ENCODE results near the gene PADI2. TPM values are rescaled to one million over a fixed set of nuclear protein-coding genes. Genes with fewer than 3 reads are reported as not detected.

PADI2 gene
- total RNA-seq, 1 experiment from 2014 or later = 3.0 TPM

DNA sequence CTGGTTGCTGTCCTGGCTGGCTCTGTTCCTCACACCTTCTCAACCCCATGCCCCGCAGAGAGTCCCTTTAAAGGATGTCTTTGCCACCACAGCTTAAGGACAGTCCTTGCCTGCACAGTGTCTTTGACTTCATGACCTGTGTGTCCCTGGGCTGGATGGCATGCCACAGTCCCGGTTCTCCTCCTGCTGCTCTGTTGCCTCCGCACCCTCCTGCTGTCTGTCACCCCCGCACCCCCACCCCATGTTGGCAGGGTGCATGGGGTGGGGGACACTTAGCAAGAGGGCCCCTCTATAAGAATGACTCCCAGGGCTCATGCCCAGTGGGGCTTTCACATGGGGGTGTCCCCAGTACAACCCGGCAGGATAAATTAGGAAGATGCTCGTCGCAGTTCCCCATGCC is 44.1 kb upstream of the PADI2 start:
- no CpG with 5 or more reads among the region's 7 CpGs for WGBS (ENCODE audit: extremely low coverage, insufficient read length, low lambda C conversion rate)
- H2BK12ac ChIP-seq (ENCODE audit: insufficient read length, low read depth, low read length) = no peak overlapping the region
- H4K20me1 ChIP-seq (ENCODE audit: control insufficient read depth, insufficient read depth, insufficient read length) = no peaks in the 10 kb centered on the region
- no peak overlapping the region for H3K9ac ChIP-seq (ENCODE audit: extremely low read depth, insufficient read length, low read length)
- no peak overlapping the region for H3K56ac ChIP-seq (ENCODE audit: insufficient read length, low read depth, low read length)
- H3K4ac ChIP-seq (ENCODE audit: low read depth, low read length) = no peak overlapping the region
- Mint-ChIP-seq H3K27me3 (ENCODE audit: low read depth) (peaks cover 19% of the 10 kb centered on the region), H3K4me3 (no peak overlapping the region), H3K27ac (peak overlapping the region in 1 of 3 experiments; percentile 82; a peak in 2 of 7 replicates), H3K36me3 (ENCODE audit: insufficient read depth in 1 of 3, low read depth in 3 of 3) (no peaks in the 10 kb centered on the region; a peak in 1 of 7 replicates), H3K4me1 (peaks cover 34 to 36% of the 10 kb centered on the region in 2 experiments), H3K9me3 (peaks cover 0 to 2% of the 10 kb centered on the region in 2 experiments; a peak in 2 of 5 replicates)
- no peaks in the 10 kb centered on the region for H3K79me1 ChIP-seq (ENCODE audit: insufficient read depth, low read depth, low read length, poor library complexity, severe bottlenecking)
- DNase-seq = no peak
- H3K23me2 ChIP-seq (ENCODE audit: insufficient read length, low read depth, low read length, poor library complexity, severe bottlenecking) = no peaks in the 10 kb centered on the region
- TF ChIP-seq, protein P1, sequence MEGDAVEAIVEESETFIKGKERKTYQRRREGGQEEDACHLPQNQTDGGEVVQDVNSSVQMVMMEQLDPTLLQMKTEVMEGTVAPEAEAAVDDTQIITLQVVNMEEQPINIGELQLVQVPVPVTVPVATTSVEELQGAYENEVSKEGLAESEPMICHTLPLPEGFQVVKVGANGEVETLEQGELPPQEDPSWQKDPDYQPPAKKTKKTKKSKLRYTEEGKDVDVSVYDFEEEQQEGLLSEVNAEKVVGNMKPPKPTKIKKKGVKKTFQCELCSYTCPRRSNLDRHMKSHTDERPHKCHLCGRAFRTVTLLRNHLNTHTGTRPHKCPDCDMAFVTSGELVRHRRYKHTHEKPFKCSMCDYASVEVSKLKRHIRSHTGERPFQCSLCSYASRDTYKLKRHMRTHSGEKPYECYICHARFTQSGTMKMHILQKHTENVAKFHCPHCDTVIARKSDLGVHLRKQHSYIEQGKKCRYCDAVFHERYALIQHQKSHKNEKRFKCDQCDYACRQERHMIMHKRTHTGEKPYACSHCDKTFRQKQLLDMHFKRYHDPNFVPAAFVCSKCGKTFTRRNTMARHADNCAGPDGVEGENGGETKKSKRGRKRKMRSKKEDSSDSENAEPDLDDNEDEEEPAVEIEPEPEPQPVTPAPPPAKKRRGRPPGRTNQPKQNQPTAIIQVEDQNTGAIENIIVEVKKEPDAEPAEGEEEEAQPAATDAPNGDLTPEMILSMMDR (conservative IDR thresholded peaks at IDR 0.05) = no peak
- H3K23ac ChIP-seq (ENCODE audit: insufficient read length, low read depth, low read length) = no peak overlapping the region
- H4K91ac ChIP-seq (ENCODE audit: insufficient read length, low read depth, low read length) = no peak overlapping the region
- H3K27me3 ChIP-seq (ENCODE audit: insufficient read depth, low read length) = no peaks in the 10 kb centered on the region
- H3T11ph ChIP-seq (ENCODE audit: low read length) = no peak overlapping the region
- H4K5ac ChIP-seq (ENCODE audit: insufficient read length, low read depth, low read length) = no peak overlapping the region
- peaks cover 7% of the 10 kb centered on the region; the same call in 1 of the 2 replicates for H3K4me1 ChIP-seq (ENCODE audit: insufficient read depth, low read length)
- H2BK20ac ChIP-seq (ENCODE audit: low read depth, low read length, poor library complexity, severe bottlenecking) = no peak overlapping the region
- H3K14ac ChIP-seq (ENCODE audit: insufficient read depth, low read length) = no peak overlapping the region
- H4K8ac ChIP-seq (replicated peaks; ENCODE audit: insufficient read length, low read depth, low read length) = no peak overlapping the region
- H2AFZ ChIP-seq (ENCODE audit: low read length) = no peak overlapping the region
- no peak overlapping the region for H2BK5ac ChIP-seq (ENCODE audit: insufficient read length, low read length)
- H2BK15ac ChIP-seq (ENCODE audit: low read depth, low read length) = no peak overlapping the region
- H3K9me3 ChIP-seq (ENCODE audit: control insufficient read depth, low read depth, low read length) = no peaks in the 10 kb centered on the region
- H3K79me2 ChIP-seq (ENCODE audit: insufficient read depth, low read length) = no peaks in the 10 kb centered on the region
- no peak overlapping the region for H3K27ac ChIP-seq (ENCODE audit: insufficient read length, low read depth, low read length)
- H3K18ac ChIP-seq (ENCODE audit: insufficient read length, low read depth, low read length) = no peak overlapping the region
- H3K4me2 ChIP-seq (ENCODE audit: insufficient read depth, insufficient read length, low read length) = no peak overlapping the region
- H2BK120ac ChIP-seq (ENCODE audit: low read depth, low read length, poor library complexity, severe bottlenecking) = no peak overlapping the region
- H2AK5ac ChIP-seq (ENCODE audit: insufficient read length, low read length) = no peak overlapping the region
